Keratinocyte (primary cell): Measurements from ENCODE around the gene STXBP2. TPM values are rescaled to one million over a fixed set of nuclear protein-coding genes. Genes with fewer than 3 reads are reported as not detected.
"Not testable (repeated sequence)": the region's sequence is repeated elsewhere in the genome, so short reads cannot be mapped to it uniquely, and the experiment has no call there.

ENCODE experiments used
- DNase-seq: peaks from one replicate; pipeline ENCODE4 v3.0.0-alpha.2; 2011; ENCODE audit warnings: low read depth, missing footprints, low spot score
- FAIRE-seq: peaks from 2 replicates; lab custom pipeline; 2011; peaks lifted over from hg19 to GRCh38; lab: Jason Lieb, UNC
- H2AFZ ChIP-seq: 2 replicates; pipeline ENCODE4 v1.6.0; 2012; ENCODE audit warnings: low read length, control low read depth, inconsistent platforms; ENCODE audit not compliant: control insufficient read depth
- H3K27ac ChIP-seq: 2 replicates; pipeline ENCODE4 v1.5.1; 2011; ENCODE audit warnings: low read length; ENCODE audit not compliant: control insufficient read depth, insufficient read depth
- H3K27me3 ChIP-seq: 3 replicates; pipeline ENCODE4 v1.6.0; 2011; ENCODE audit warnings: low read length; ENCODE audit not compliant: control insufficient read depth, insufficient read depth; ENCODE audit errors: extremely low read depth
- H3K36me3 ChIP-seq, 2 experiments: 2 replicates in 1 of 2; 3 replicates in 1 of 2; pipeline ENCODE4 v1.5.1; 2011; ENCODE audit warnings: low read length in 2 of 2, mild to moderate bottlenecking in 1 of 2; ENCODE audit not compliant: control insufficient read depth in 2 of 2, insufficient read depth in 2 of 2; ENCODE audit errors: extremely low read depth in 1 of 2
- H3K4me1 ChIP-seq: 3 replicates; pipeline ENCODE4 v1.5.1; 2011; ENCODE audit warnings: low read length; ENCODE audit not compliant: control insufficient read depth, insufficient read depth; ENCODE audit errors: extremely low read depth
- H3K4me2 ChIP-seq: 3 replicates; pipeline ENCODE4 v1.6.0; 2011; ENCODE audit warnings: low read depth, low read length; ENCODE audit not compliant: control insufficient read depth, insufficient read depth; ENCODE audit errors: extremely low read depth
- H3K4me3 ChIP-seq, 3 experiments: fragments of 200-600 bp in 1 of 3; sonication (generic) in 1 of 3; 2 replicates in 2 of 3; 3 replicates in 1 of 3; pipeline ENCODE4 v1.5.1; 2011 to 2016; ENCODE audit warnings: low read length in 3 of 3, mild to moderate bottlenecking in 3 of 3, control low read depth in 2 of 3, inconsistent platforms in 1 of 3, low read depth in 1 of 3, mixed read lengths in 1 of 3, mixed run types in 1 of 3, moderate library complexity in 1 of 3; ENCODE audit not compliant: control insufficient read depth in 2 of 3, insufficient read depth in 2 of 3; ENCODE audit errors: extremely low read depth in 1 of 3
- H3K79me2 ChIP-seq: 2 replicates; pipeline ENCODE4 v1.6.0; 2012; ENCODE audit warnings: low read length; ENCODE audit not compliant: control insufficient read depth, insufficient read depth
- H3K9ac ChIP-seq: 3 replicates; pipeline ENCODE4 v1.6.0; 2011; ENCODE audit warnings: low read length; ENCODE audit not compliant: control insufficient read depth, insufficient read depth; ENCODE audit errors: extremely low read depth
- H3K9me1 ChIP-seq: 3 replicates; pipeline ENCODE4 v1.6.0; 2011; ENCODE audit warnings: low read length; ENCODE audit not compliant: control insufficient read depth, insufficient read depth; ENCODE audit errors: extremely low read depth
- H3K9me3 ChIP-seq: 2 replicates; pipeline ENCODE4 v1.5.1; 2012; ENCODE audit warnings: low read depth, low read length; ENCODE audit not compliant: control insufficient read depth
- H4K20me1 ChIP-seq: 3 replicates; pipeline ENCODE4 v1.6.0; 2011; ENCODE audit warnings: low read length; ENCODE audit not compliant: control insufficient read depth, insufficient read depth; ENCODE audit errors: extremely low read depth
- CTCF ChIP-seq, 3 experiments: IDR thresholded peaks in 1 of 3; conservative IDR thresholded peaks in 1 of 3; optimal IDR thresholded peaks in 1 of 3; 2 replicates in 2 of 3; 3 replicates in 1 of 3; pipeline versions ENCODE3 to v1.5.1; 2011; ENCODE audit warnings: low read length in 3 of 3, mild to moderate bottlenecking in 3 of 3, moderate library complexity in 2 of 3, control low read depth in 1 of 3, inconsistent platforms in 1 of 3; ENCODE audit not compliant: insufficient read depth in 2 of 3; ENCODE audit errors: extremely low read depth in 1 of 3
- EZH2 ChIP-seq: IDR thresholded peaks from one replicate; pipeline ENCODE4 v1.6.1; 2012; ENCODE audit warnings: inconsistent platforms, mild to moderate bottlenecking, low read length, moderate library complexity
- dilution Hi-C: fragments of 300-500 bp; cut with MboI; formaldehyde crosslinking; loops from one replicate; pipeline ENCODE4 v1.7.0; 2020; ENCODE audit warnings: low sequenced_read_pairs; ENCODE audit not compliant: extremely low pct_ligation_motif_present
- polyA plus RNA-seq, 5 experiments: library from polyadenylated mRNA; depleted of rRNA in 3 of 5; stranded (reverse) in 3 of 5; stranded (forward) in 1 of 5; unstranded in 1 of 5; fragments of >200 nt; gene quantifications; 1 replicate in 1 of 5; 2 replicates in 3 of 5; 3 replicates in 1 of 5; pipeline versions ENCODE4 v1.2.1 to v1.2.3, GENCODE V29; 2011 to 2012; ENCODE audit warnings: missing spikeins in 2 of 5, low read depth in 1 of 5, low replicate concordance in 1 of 5

STXBP2 gene
- polyA plus RNA-seq, 1 donor (not counting 4 experiments of a cell fraction or from before 2014, with no cell fraction given): 58.8 TPM

- no peak overlapping the region for H3K27ac ChIP-seq
- no peaks in the 10 kb centered on the region for H3K9me3 ChIP-seq
- no peaks in the 10 kb centered on the region for H3K9me1 ChIP-seq
- peaks cover 14% of the 10 kb centered on the region for H3K79me2 ChIP-seq
- TF ChIP-seq CTCF (optimal IDR thresholded peaks at IDR 0.05 in 1 of 3, IDR thresholded peaks at IDR 0.05 in 1 of 3, conservative IDR thresholded peaks at IDR 0.05 in 1 of 3; ENCODE audit: extremely low read depth in 1 of 3, insufficient read depth in 2 of 3, low read length in 3 of 3): no peak
- no peak for FAIRE-seq
- DNase-seq: no peak
- H3K4me1 ChIP-seq: peaks cover 3% of the 10 kb centered on the region
- H2AFZ ChIP-seq: no peak overlapping the region
- peaks cover 9 to 19% of the 10 kb centered on the region in 2 experiments for H3K36me3 ChIP-seq
- H3K4me2 ChIP-seq: no peak overlapping the region
- dilution Hi-C loops: no loop called here
- no peak overlapping the region for H3K9ac ChIP-seq
- H3K4me3 ChIP-seq: no peak overlapping the region
- H4K20me1 ChIP-seq: no peaks in the 10 kb centered on the region
- no peaks in the 10 kb centered on the region for H3K27me3 ChIP-seq
These were observed 5.6 kb downstream of the STXBP2 start for GRCh38 chr19:7642295-7643030.

GRCh38 chr19:7643031-7643415 is 6.1 kb downstream of the STXBP2 start:
- Histone ChIP-seq H3K9ac (no peak overlapping the region), H3K27me3 (no peaks in the 10 kb centered on the region), H2AFZ (no peak overlapping the region), H3K36me3 (peaks cover 9 to 21% of the 10 kb centered on the region in 2 experiments), H3K9me3 (no peaks in the 10 kb centered on the region), H4K20me1 (no peaks in the 10 kb centered on the region), H3K79me2 (peaks cover 9% of the 10 kb centered on the region), H3K9me1 (no peaks in the 10 kb centered on the region), H3K4me3 (no peak overlapping the region), H3K4me2 (no peak overlapping the region), H3K27ac (no peak overlapping the region), H3K4me1 (no peaks in the 10 kb centered on the region)
- dilution Hi-C loops: no loop called here
- DNase-seq: no peak
- no peak for FAIRE-seq
- TF ChIP-seq CTCF (optimal IDR thresholded peaks at IDR 0.05 in 1 of 3, IDR thresholded peaks at IDR 0.05 in 1 of 3, conservative IDR thresholded peaks at IDR 0.05 in 1 of 3; ENCODE audit: extremely low read depth in 1 of 3, insufficient read depth in 2 of 3, low read length in 3 of 3) (no peak), EZH2 (no peak)

- H3K4me3 ChIP-seq, H3K4me2 ChIP-seq, DNase-seq, H3K27ac ChIP-seq, H3K27me3 ChIP-seq, H3K9ac ChIP-seq, H3K9me1 ChIP-seq, H2AFZ ChIP-seq, H3K79me2 ChIP-seq, FAIRE-seq, H3K4me1 ChIP-seq, dilution Hi-C loops, H4K20me1 ChIP-seq, H3K9me3 ChIP-seq: not testable (repeated sequence)
- peaks cover 12 to 21% of the 10 kb centered on the region in 2 experiments for H3K36me3 ChIP-seq
These were observed 7.0 kb downstream of the STXBP2 start for GRCh38 chr19:7643629-7644549.
